Keratinocyte (primary cell): ENCODE measurements around the gene DIP2C. TPM values are rescaled to one million over a fixed set of nuclear protein-coding genes. Genes with fewer than 3 reads are reported as not detected.
"Not testable (repeated sequence)": the region's sequence is repeated elsewhere in the genome, so short reads cannot be mapped to it uniquely, and the experiment has no call there.

ENCODE experiments used
- DNase-seq: peaks from one replicate; pipeline ENCODE4 v3.0.0-alpha.2; 2011; ENCODE audit warnings: low read depth, missing footprints, low spot score
- FAIRE-seq: peaks from 2 replicates; lab custom pipeline; 2011; peaks lifted over from hg19 to GRCh38; lab: Jason Lieb, UNC
- H2AFZ ChIP-seq: 2 replicates; pipeline ENCODE4 v1.6.0; 2012; ENCODE audit warnings: low read length, control low read depth, inconsistent platforms; ENCODE audit not compliant: control insufficient read depth
- H3K27ac ChIP-seq: 2 replicates; pipeline ENCODE4 v1.5.1; 2011; ENCODE audit warnings: low read length; ENCODE audit not compliant: control insufficient read depth, insufficient read depth
- H3K27me3 ChIP-seq: 3 replicates; pipeline ENCODE4 v1.6.0; 2011; ENCODE audit warnings: low read length; ENCODE audit not compliant: control insufficient read depth, insufficient read depth; ENCODE audit errors: extremely low read depth
- H3K36me3 ChIP-seq, 2 experiments: 2 replicates in 1 of 2; 3 replicates in 1 of 2; pipeline ENCODE4 v1.5.1; 2011; ENCODE audit warnings: low read length in 2 of 2, mild to moderate bottlenecking in 1 of 2; ENCODE audit not compliant: control insufficient read depth in 2 of 2, insufficient read depth in 2 of 2; ENCODE audit errors: extremely low read depth in 1 of 2
- H3K4me1 ChIP-seq: 3 replicates; pipeline ENCODE4 v1.5.1; 2011; ENCODE audit warnings: low read length; ENCODE audit not compliant: control insufficient read depth, insufficient read depth; ENCODE audit errors: extremely low read depth
- H3K4me2 ChIP-seq: 3 replicates; pipeline ENCODE4 v1.6.0; 2011; ENCODE audit warnings: low read depth, low read length; ENCODE audit not compliant: control insufficient read depth, insufficient read depth; ENCODE audit errors: extremely low read depth
- H3K4me3 ChIP-seq, 3 experiments: fragments of 200-600 bp in 1 of 3; sonication (generic) in 1 of 3; 2 replicates in 2 of 3; 3 replicates in 1 of 3; pipeline ENCODE4 v1.5.1; 2011 to 2016; ENCODE audit warnings: low read length in 3 of 3, mild to moderate bottlenecking in 3 of 3, control low read depth in 2 of 3, inconsistent platforms in 1 of 3, low read depth in 1 of 3, mixed read lengths in 1 of 3, mixed run types in 1 of 3, moderate library complexity in 1 of 3; ENCODE audit not compliant: control insufficient read depth in 2 of 3, insufficient read depth in 2 of 3; ENCODE audit errors: extremely low read depth in 1 of 3
- H3K79me2 ChIP-seq: 2 replicates; pipeline ENCODE4 v1.6.0; 2012; ENCODE audit warnings: low read length; ENCODE audit not compliant: control insufficient read depth, insufficient read depth
- H3K9ac ChIP-seq: 3 replicates; pipeline ENCODE4 v1.6.0; 2011; ENCODE audit warnings: low read length; ENCODE audit not compliant: control insufficient read depth, insufficient read depth; ENCODE audit errors: extremely low read depth
- H3K9me1 ChIP-seq: 3 replicates; pipeline ENCODE4 v1.6.0; 2011; ENCODE audit warnings: low read length; ENCODE audit not compliant: control insufficient read depth, insufficient read depth; ENCODE audit errors: extremely low read depth
- H3K9me3 ChIP-seq: 2 replicates; pipeline ENCODE4 v1.5.1; 2012; ENCODE audit warnings: low read depth, low read length; ENCODE audit not compliant: control insufficient read depth
- H4K20me1 ChIP-seq: 3 replicates; pipeline ENCODE4 v1.6.0; 2011; ENCODE audit warnings: low read length; ENCODE audit not compliant: control insufficient read depth, insufficient read depth; ENCODE audit errors: extremely low read depth
- CTCF ChIP-seq, 3 experiments: IDR thresholded peaks in 1 of 3; conservative IDR thresholded peaks in 1 of 3; optimal IDR thresholded peaks in 1 of 3; 2 replicates in 2 of 3; 3 replicates in 1 of 3; pipeline versions ENCODE3 to v1.5.1; 2011; ENCODE audit warnings: low read length in 3 of 3, mild to moderate bottlenecking in 3 of 3, moderate library complexity in 2 of 3, control low read depth in 1 of 3, inconsistent platforms in 1 of 3; ENCODE audit not compliant: insufficient read depth in 2 of 3; ENCODE audit errors: extremely low read depth in 1 of 3
- EZH2 ChIP-seq: IDR thresholded peaks from one replicate; pipeline ENCODE4 v1.6.1; 2012; ENCODE audit warnings: inconsistent platforms, mild to moderate bottlenecking, low read length, moderate library complexity
- dilution Hi-C: fragments of 300-500 bp; cut with MboI; formaldehyde crosslinking; loops from one replicate; pipeline ENCODE4 v1.7.0; 2020; ENCODE audit warnings: low sequenced_read_pairs; ENCODE audit not compliant: extremely low pct_ligation_motif_present
- polyA plus RNA-seq, 5 experiments: library from polyadenylated mRNA; depleted of rRNA in 3 of 5; stranded (reverse) in 3 of 5; stranded (forward) in 1 of 5; unstranded in 1 of 5; fragments of >200 nt; gene quantifications; 1 replicate in 1 of 5; 2 replicates in 3 of 5; 3 replicates in 1 of 5; pipeline versions ENCODE4 v1.2.1 to v1.2.3, GENCODE V29; 2011 to 2012; ENCODE audit warnings: missing spikeins in 2 of 5, low read depth in 1 of 5, low replicate concordance in 1 of 5

The DIP2C gene
- polyA plus RNA-seq, 1 donor (not counting 4 experiments of a cell fraction or from before 2014, with no cell fraction given), result 1.3 TPM

DNA sequence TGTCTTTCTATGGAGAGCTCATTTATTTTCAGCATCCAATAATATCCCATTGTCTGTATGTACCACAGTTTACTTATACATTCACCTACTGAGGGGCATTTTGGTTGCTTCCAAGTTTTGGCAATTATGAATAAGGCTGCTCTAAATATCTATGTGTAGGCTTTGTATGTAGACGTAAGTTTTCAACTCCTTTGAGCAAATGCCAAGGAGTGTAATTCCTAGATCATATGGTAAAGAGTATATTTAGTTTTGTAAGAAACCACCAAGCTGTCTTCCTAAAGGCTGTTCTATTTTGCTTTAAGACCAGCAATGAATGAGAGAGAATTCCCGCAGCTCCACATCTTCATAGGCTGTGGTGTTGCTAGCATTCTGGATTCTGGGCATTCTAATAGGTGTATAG lies 259.8 kb downstream of the DIP2C start:
- FAIRE-seq, result no peak
- Histone ChIP-seq H3K79me2 (no peaks in the 10 kb centered on the region), H3K9me3 (peaks cover 5% of the 10 kb centered on the region), H3K9ac (no peak overlapping the region), H4K20me1 (no peaks in the 10 kb centered on the region), H3K36me3 (no peaks in the 10 kb centered on the region), H3K27ac (no peak overlapping the region), H3K4me1 (no peaks in the 10 kb centered on the region), H3K4me3 (no peak overlapping the region), H3K27me3 (no peaks in the 10 kb centered on the region), H3K4me2 (no peak overlapping the region), H2AFZ (no peak overlapping the region), H3K9me1 (no peaks in the 10 kb centered on the region)
- dilution Hi-C loops, result no loop called here
- no peak for DNase-seq
- TF ChIP-seq EZH2 (no peak), CTCF (optimal IDR thresholded peaks at IDR 0.05 in 1 of 3, IDR thresholded peaks at IDR 0.05 in 1 of 3, conservative IDR thresholded peaks at IDR 0.05 in 1 of 3; ENCODE audit: extremely low read depth in 1 of 3, insufficient read depth in 2 of 3, low read length in 3 of 3) (no peak)

GRCh38 chr10:427761-428519 lies 261.5 kb downstream of the DIP2C start:
- no peak overlapping the region for H2AFZ ChIP-seq
- no peak overlapping the region for H3K4me2 ChIP-seq
- no peak for TF ChIP-seq CTCF (optimal IDR thresholded peaks at IDR 0.05 in 1 of 3, IDR thresholded peaks at IDR 0.05 in 1 of 3, conservative IDR thresholded peaks at IDR 0.05 in 1 of 3; ENCODE audit: extremely low read depth in 1 of 3, insufficient read depth in 2 of 3, low read length in 3 of 3)
- no peak for TF ChIP-seq EZH2
- no peaks in the 10 kb centered on the region for H3K9me1 ChIP-seq
- FAIRE-seq (no peak), DNase-seq (no peak)
- H3K4me3 ChIP-seq, result no peak overlapping the region
- H3K79me2 ChIP-seq, result no peaks in the 10 kb centered on the region
- H4K20me1 ChIP-seq, result no peaks in the 10 kb centered on the region
- dilution Hi-C loops, result no loop called here
- H3K9ac ChIP-seq, result no peak overlapping the region
- H3K36me3 ChIP-seq, result no peaks in the 10 kb centered on the region
- no peaks in the 10 kb centered on the region for H3K4me1 ChIP-seq
- H3K27ac ChIP-seq, result no peak overlapping the region
- H3K9me3 ChIP-seq, result peaks cover 6% of the 10 kb centered on the region
- no peaks in the 10 kb centered on the region for H3K27me3 ChIP-seq

GRCh38 chr10:425365-425764 lies 264.1 kb downstream of the DIP2C start:
- H3K27ac ChIP-seq, H3K9me3 ChIP-seq, H3K36me3 ChIP-seq, H3K4me1 ChIP-seq, FAIRE-seq, dilution Hi-C loops, H3K9me1 ChIP-seq, H2AFZ ChIP-seq, H3K9ac ChIP-seq, H3K4me3 ChIP-seq, H3K79me2 ChIP-seq, H4K20me1 ChIP-seq, H3K4me2 ChIP-seq, H3K27me3 ChIP-seq: not testable (repeated sequence)
- DNase-seq, result peak; percentile 49

GRCh38 chr10:424724-425123 lies 264.7 kb downstream of the DIP2C start:
- H3K9me3 ChIP-seq, H3K4me2 ChIP-seq, H3K36me3 ChIP-seq, H3K9me1 ChIP-seq, DNase-seq, H3K4me1 ChIP-seq, H3K4me3 ChIP-seq, H3K27me3 ChIP-seq, dilution Hi-C loops, FAIRE-seq, H3K9ac ChIP-seq, H2AFZ ChIP-seq, H3K79me2 ChIP-seq, H4K20me1 ChIP-seq: not testable (repeated sequence)
- H3K27ac ChIP-seq, result peak overlapping the region; percentile 14
